NCI-H2196 treated with DMSO at 0.1 percent for 48 hours (cell line): ENCODE measurements around the gene ARHGDIB.

Experiments used
- DNase-seq: peaks from one replicate; lab custom pipeline; 2025; ENCODE audit not compliant: unreplicated experiment; lab: John Stamatoyannopoulos, UW

Gene ARHGDIB

GRCh38 chr12:14984036-14984435 is 22.6 kb upstream of the ARHGDIB start:
- DNase-seq: no peak

- DNase-seq: no peak
Measured at GRCh38 chr12:14982991-14983390, 21.6 kb upstream of the ARHGDIB start.

- DNase-seq: no peak
Measured at GRCh38 chr12:14982562-14982961, 21.2 kb upstream of the ARHGDIB start.

- DNase-seq: no peak
Measured at GRCh38 chr12:14981049-14981448, 19.6 kb upstream of the ARHGDIB start.

GRCh38 chr12:14979468-14979867 is 18.1 kb upstream of the ARHGDIB start:
- no peak for DNase-seq

- no peak for DNase-seq
Measured at GRCh38 chr12:14976658-14977057, 15.3 kb upstream of the ARHGDIB start.

GRCh38 chr12:14975457-14975856 is 14.1 kb upstream of the ARHGDIB start:
- DNase-seq: no peak

GRCh38 chr12:14974633-14975032 is 13.2 kb upstream of the ARHGDIB start:
- no peak for DNase-seq

- no peak for DNase-seq
Measured at GRCh38 chr12:14972816-14973215, 11.4 kb upstream of the ARHGDIB start, which contains the start of gene PDE6H. PDE6H (plus strand) TSS chr12:14973042; CDS start chr12:14978013, 4,971 bp downstream.

GRCh38 chr12:14970473-14970872 is 9.1 kb upstream of the ARHGDIB start:
- DNase-seq: no peak

- no peak for DNase-seq
Measured at GRCh38 chr12:14968478-14968877, 7.1 kb upstream of the ARHGDIB start.

- no peak for DNase-seq
Measured at GRCh38 chr12:14965221-14965620, 3.8 kb upstream of the ARHGDIB start.

GRCh38 chr12:14964406-14964805 is 3.0 kb upstream of the ARHGDIB start:
- no peak for DNase-seq

- no peak for DNase-seq
Measured at GRCh38 chr12:14963520-14963919, 2.1 kb upstream of the ARHGDIB start.

GRCh38 chr12:14962797-14963196 is 1.4 kb upstream of the ARHGDIB start:
- no peak for DNase-seq

- DNase-seq: no peak
Measured at GRCh38 chr12:14962153-14962539, 745 bp upstream of the ARHGDIB start.

GRCh38 chr12:14960548-14961465 is 594 bp downstream of the ARHGDIB start:
- no peak for DNase-seq

- no peak for DNase-seq
Measured at GRCh38 chr12:14959916-14960496, 1.4 kb downstream of the ARHGDIB start.

GRCh38 chr12:14959463-14959862 is 1.9 kb downstream of the ARHGDIB start:
- no peak for DNase-seq

- DNase-seq: no peak
Measured at GRCh38 chr12:14959126-14959440, 2.3 kb downstream of the ARHGDIB start.

- DNase-seq: no peak
Measured at GRCh38 chr12:14958361-14959125, 2.9 kb downstream of the ARHGDIB start.
